PC-3 (cell line): Measurements from ENCODE around the gene MAGI1.

ENCODE experiments used
- EZH2phosphoT487 ChIP-seq: fragments of 300-600 bp; sonication (generic); IDR thresholded peaks from 2 replicates; pipeline ENCODE4 v1.6.1; 2018; ENCODE audit warnings: mild to moderate bottlenecking, antibody characterized with exemption, low read length, borderline replicate concordance
- TF ChIP-seq, protein P1 (sequence below): fragments of 300-600 bp; sonication (generic); conservative IDR thresholded peaks from 2 replicates; pipeline ENCODE4 v1.5.1; 2017; ENCODE audit warnings: antibody characterized with exemption, low read depth, mild to moderate bottlenecking, low read length

GRCh38 chr3:65540666-65541065 lies 498.1 kb downstream of the MAGI1 start:
- TF ChIP-seq, protein P1, sequence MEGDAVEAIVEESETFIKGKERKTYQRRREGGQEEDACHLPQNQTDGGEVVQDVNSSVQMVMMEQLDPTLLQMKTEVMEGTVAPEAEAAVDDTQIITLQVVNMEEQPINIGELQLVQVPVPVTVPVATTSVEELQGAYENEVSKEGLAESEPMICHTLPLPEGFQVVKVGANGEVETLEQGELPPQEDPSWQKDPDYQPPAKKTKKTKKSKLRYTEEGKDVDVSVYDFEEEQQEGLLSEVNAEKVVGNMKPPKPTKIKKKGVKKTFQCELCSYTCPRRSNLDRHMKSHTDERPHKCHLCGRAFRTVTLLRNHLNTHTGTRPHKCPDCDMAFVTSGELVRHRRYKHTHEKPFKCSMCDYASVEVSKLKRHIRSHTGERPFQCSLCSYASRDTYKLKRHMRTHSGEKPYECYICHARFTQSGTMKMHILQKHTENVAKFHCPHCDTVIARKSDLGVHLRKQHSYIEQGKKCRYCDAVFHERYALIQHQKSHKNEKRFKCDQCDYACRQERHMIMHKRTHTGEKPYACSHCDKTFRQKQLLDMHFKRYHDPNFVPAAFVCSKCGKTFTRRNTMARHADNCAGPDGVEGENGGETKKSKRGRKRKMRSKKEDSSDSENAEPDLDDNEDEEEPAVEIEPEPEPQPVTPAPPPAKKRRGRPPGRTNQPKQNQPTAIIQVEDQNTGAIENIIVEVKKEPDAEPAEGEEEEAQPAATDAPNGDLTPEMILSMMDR: no peak
- no peak for TF ChIP-seq EZH2phosphoT487
